Measurements from ENCODE around the gene TCF25.
"Not testable (repeated sequence)": the region's sequence is repeated elsewhere in the genome, so short reads cannot be mapped to it uniquely, and the experiment has no call there.

TCF25 gene

GRCh38 chr16:89845417-89845816 is 28.0 kb upstream of the TCF25 start:
- DNase-seq = no peak

GRCh38 chr16:89847051-89847939 is 26.1 kb upstream of the TCF25 start:
- no peak for DNase-seq

GRCh38 chr16:89847940-89848297 is 25.5 kb upstream of the TCF25 start:
- no peak for DNase-seq

- no peak for DNase-seq
Measured at GRCh38 chr16:89848974-89849373, 24.4 kb upstream of the TCF25 start.

- DNase-seq = no peak
Measured at GRCh38 chr16:89853306-89853993, 19.9 kb upstream of the TCF25 start.

GRCh38 chr16:89855301-89855945 is 18.0 kb upstream of the TCF25 start:
- DNase-seq = no peak

- no peak for DNase-seq
Measured at GRCh38 chr16:89855986-89856385, 17.4 kb upstream of the TCF25 start.

- no peak for DNase-seq
Measured at GRCh38 chr16:89858973-89859614, 14.3 kb upstream of the TCF25 start.

GRCh38 chr16:89859615-89860007 is 13.8 kb upstream of the TCF25 start:
- DNase-seq = no peak

- DNase-seq = peak; percentile 87
Measured at GRCh38 chr16:89860747-89861304, 12.6 kb upstream of the TCF25 start.

- DNase-seq = no peak
Measured at GRCh38 chr16:89861648-89862047, 11.7 kb upstream of the TCF25 start.

GRCh38 chr16:89862732-89863131 is 10.7 kb upstream of the TCF25 start:
- no peak for DNase-seq

- DNase-seq = no peak
Measured at GRCh38 chr16:89863741-89864526, 9.5 kb upstream of the TCF25 start.

- no peak for DNase-seq
Measured at GRCh38 chr16:89864527-89864820, 8.9 kb upstream of the TCF25 start.

- no peak for DNase-seq
Measured at GRCh38 chr16:89867918-89868317, 5.5 kb upstream of the TCF25 start.

GRCh38 chr16:89869911-89870310 is 3.5 kb upstream of the TCF25 start:
- DNase-seq = no peak

- DNase-seq = no peak
Measured at GRCh38 chr16:89870440-89870839, 3.0 kb upstream of the TCF25 start.

GRCh38 chr16:89871895-89872294 is 1.5 kb upstream of the TCF25 start:
- no peak for DNase-seq

- DNase-seq = peak; percentile 98
Measured at GRCh38 chr16:89873972-89874689, 739 bp downstream of the TCF25 start.

GRCh38 chr16:89879123-89879522 is 5.7 kb downstream of the TCF25 start:
- not testable (repeated sequence) for DNase-seq

- DNase-seq = no peak
Measured at GRCh38 chr16:89880477-89881367, 7.3 kb downstream of the TCF25 start.
